Measurements from ENCODE around the gene ADAMTS10. TPM values are rescaled to one million over a fixed set of nuclear protein-coding genes. Genes with fewer than 3 reads are reported as not detected.
A peak's percentile ranks its signal among the peaks of the same experiment; 100 is the strongest.
"Not testable (repeated sequence)": the region's sequence is repeated elsewhere in the genome, so short reads cannot be mapped to it uniquely, and the experiment has no call there.

ADAMTS10 gene
- total and polyA plus RNA-seq, 4 donors = 1.2 to 10.1 (median 3.6) TPM

DNA sequence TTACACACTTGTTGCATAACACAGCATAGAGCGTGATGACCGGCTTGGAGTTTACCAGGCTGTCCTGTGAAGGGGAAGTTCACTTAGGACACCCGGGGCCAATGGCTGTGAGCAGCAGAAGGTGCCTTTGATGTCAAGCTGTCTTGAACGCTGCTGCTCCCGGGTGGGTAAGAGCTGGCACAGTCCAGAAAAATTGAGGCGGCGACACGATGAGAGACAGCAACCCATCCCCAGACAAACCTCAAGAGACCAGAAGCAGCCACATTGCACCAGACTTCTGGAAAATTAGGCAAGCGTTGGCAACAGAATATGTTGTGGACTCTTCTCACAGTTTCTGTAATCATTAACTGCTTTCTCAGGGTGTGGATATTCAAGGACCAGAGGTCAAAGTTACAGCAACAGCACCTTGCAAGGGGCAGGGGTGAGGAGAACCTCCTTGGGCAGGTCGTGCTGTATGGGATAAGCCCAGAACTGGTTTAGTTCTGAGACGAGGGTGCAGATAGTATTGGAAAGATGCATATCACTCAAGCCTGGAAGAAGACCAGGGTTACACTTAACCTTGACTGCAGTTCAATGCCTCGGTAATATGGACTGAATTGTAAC is 30.0 kb upstream of the ADAMTS10 start (continued):
- TF ChIP-seq, protein P1, sequence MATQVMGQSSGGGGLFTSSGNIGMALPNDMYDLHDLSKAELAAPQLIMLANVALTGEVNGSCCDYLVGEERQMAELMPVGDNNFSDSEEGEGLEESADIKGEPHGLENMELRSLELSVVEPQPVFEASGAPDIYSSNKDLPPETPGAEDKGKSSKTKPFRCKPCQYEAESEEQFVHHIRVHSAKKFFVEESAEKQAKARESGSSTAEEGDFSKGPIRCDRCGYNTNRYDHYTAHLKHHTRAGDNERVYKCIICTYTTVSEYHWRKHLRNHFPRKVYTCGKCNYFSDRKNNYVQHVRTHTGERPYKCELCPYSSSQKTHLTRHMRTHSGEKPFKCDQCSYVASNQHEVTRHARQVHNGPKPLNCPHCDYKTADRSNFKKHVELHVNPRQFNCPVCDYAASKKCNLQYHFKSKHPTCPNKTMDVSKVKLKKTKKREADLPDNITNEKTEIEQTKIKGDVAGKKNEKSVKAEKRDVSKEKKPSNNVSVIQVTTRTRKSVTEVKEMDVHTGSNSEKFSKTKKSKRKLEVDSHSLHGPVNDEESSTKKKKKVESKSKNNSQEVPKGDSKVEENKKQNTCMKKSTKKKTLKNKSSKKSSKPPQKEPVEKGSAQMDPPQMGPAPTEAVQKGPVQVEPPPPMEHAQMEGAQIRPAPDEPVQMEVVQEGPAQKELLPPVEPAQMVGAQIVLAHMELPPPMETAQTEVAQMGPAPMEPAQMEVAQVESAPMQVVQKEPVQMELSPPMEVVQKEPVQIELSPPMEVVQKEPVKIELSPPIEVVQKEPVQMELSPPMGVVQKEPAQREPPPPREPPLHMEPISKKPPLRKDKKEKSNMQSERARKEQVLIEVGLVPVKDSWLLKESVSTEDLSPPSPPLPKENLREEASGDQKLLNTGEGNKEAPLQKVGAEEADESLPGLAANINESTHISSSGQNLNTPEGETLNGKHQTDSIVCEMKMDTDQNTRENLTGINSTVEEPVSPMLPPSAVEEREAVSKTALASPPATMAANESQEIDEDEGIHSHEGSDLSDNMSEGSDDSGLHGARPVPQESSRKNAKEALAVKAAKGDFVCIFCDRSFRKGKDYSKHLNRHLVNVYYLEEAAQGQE (IDR thresholded peaks at IDR 0.05) = peak; percentile 44
- TF ChIP-seq, protein P2, sequence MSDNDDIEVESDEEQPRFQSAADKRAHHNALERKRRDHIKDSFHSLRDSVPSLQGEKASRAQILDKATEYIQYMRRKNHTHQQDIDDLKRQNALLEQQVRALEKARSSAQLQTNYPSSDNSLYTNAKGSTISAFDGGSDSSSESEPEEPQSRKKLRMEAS (IDR thresholded peaks at IDR 0.05) = peak; percentile 73
- TF ChIP-seq, protein P3, sequence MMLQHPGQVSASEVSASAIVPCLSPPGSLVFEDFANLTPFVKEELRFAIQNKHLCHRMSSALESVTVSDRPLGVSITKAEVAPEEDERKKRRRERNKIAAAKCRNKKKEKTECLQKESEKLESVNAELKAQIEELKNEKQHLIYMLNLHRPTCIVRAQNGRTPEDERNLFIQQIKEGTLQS (IDR thresholded peaks at IDR 0.05) = peak; percentile 65
- peak; percentile 71 for TF ChIP-seq NR2F2 (IDR thresholded peaks at IDR 0.05)

DNA sequence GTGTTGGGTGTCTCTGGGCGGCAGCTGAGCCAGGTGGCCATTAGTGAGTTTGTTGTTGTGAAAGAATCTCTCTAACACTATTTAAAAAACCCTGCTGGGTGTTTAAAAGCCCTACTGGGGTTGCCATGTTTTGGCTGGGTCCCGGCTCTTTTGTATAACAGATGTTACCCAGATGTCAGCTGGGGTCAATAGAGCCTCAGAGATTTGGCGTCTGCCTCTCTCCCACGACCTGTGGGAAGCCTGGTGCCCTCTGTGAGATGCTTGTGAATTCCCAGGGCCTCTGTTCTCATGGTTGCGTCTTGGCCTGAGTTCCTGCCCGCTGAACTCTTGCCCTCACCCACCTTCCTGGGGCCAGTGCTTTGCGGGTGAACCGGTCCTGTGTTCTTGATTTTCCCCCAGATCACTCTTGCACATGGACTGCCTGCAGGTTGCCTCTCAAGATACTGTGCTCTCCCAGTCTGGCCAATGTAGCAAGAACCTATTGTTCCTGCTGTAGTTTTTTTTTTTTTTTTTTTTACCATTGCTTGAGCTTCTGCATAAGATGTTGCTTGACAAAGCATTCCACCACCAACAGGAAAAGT is 29.4 kb upstream of the ADAMTS10 start:
- Histone ChIP-seq H3K36me3 (ENCODE audit: control insufficient read depth in 4 of 4, insufficient read depth in 3 of 4, low read depth in 1 of 4, low read length in 3 of 4) (no peaks in the 10 kb centered on the region), H3K9ac (ENCODE audit: low read depth in 1 of 2, low read length in 2 of 2) (no peak overlapping the region), H3K27me3 (ENCODE audit: control insufficient read depth in 4 of 4, insufficient read depth in 4 of 4, low read length in 3 of 4) (no peaks in the 10 kb centered on the region), H3K9me3 (ENCODE audit: control insufficient read depth in 4 of 4, low read length in 3 of 4) (peaks cover 0 to 1% (median 0%) of the 10 kb centered on the region in 4 donors), H3K4me1 (ENCODE audit: control insufficient read depth in 4 of 4, insufficient read depth in 4 of 4, low read length in 3 of 4) (peaks cover 15 to 48% (median 44%) of the 10 kb centered on the region in 4 donors), H3K4me3 (ENCODE audit: low read depth in 1 of 3, low read length in 3 of 3) (peak overlapping the region in 2 of 3 donors; percentile 6 to 42), H3K27ac (ENCODE audit: low read depth in 1 of 2, low read length in 2 of 2) (peak overlapping the region; percentile 86 to 97)
- 19% methylated on average over 8 of the region's 8 CpGs for WGBS
- TF ChIP-seq, protein P2 (IDR thresholded peaks at IDR 0.05) = no peak
- TF ChIP-seq NR2F2 (IDR thresholded peaks at IDR 0.05) = peak; percentile 58
- DNase-seq (ENCODE audit: low spot score) = no peak

DNA sequence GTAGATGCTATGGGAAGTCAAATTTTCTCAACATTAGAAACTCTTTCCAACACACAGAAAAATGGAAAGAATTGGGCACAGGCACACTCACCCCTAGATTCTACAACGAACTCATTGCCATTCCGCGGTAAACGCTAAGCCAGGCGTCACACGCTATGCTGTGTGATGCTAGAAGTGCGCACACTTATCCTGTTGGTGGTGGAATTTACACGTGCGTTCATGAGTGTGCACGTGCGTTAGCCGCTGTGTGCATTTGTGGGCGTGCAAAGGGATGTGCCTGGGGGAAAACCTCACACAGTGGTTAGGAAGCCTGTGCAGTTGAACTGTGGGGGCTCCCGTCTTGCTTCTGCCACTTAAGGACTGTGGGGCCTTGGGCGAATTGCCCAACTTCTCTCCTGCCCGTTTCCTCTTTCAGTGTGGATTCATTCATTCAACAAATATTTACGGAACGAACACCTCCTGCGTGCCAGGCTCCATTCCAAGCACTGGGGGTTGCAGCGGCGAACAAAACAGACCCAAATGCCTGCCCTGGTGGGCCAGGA is 27.6 kb upstream of the ADAMTS10 start:
- 27% methylated on average over 21 of the region's 21 CpGs for WGBS
- H3K9me3 ChIP-seq (ENCODE audit: control insufficient read depth in 4 of 4, low read length in 3 of 4) = peaks cover 0 to 1% (median 0%) of the 10 kb centered on the region in 4 donors
- peak overlapping the region; percentile 70 to 75 for H3K27ac ChIP-seq (ENCODE audit: low read depth in 1 of 2, low read length in 2 of 2)
- H3K27me3 ChIP-seq (ENCODE audit: control insufficient read depth in 4 of 4, insufficient read depth in 4 of 4, low read length in 3 of 4) = no peaks in the 10 kb centered on the region
- no peak overlapping the region for H3K9ac ChIP-seq (ENCODE audit: low read depth in 1 of 2, low read length in 2 of 2)
- no peaks in the 10 kb centered on the region for H3K36me3 ChIP-seq (ENCODE audit: control insufficient read depth in 4 of 4, insufficient read depth in 3 of 4, low read depth in 1 of 4, low read length in 3 of 4)
- H3K4me1 ChIP-seq (ENCODE audit: control insufficient read depth in 4 of 4, insufficient read depth in 4 of 4, low read length in 3 of 4) = peaks cover 15 to 48% (median 44%) of the 10 kb centered on the region in 4 donors
- TF ChIP-seq SP1 (IDR thresholded peaks at IDR 0.05) (no peak), JUND (IDR thresholded peaks at IDR 0.05) (peak in 1 of 2 donors; percentile 3), RXRA (IDR thresholded peaks at IDR 0.05) (peak; percentile 6 to 61), HNF4A (conservative IDR thresholded peaks at IDR 0.05) (peak in 1 of 2 donors; percentile 37)
- TF ChIP-seq, protein P2 (IDR thresholded peaks at IDR 0.05) = peak; percentile 19
- DNase-seq (ENCODE audit: low spot score) = no peak
- H3K4me3 ChIP-seq (ENCODE audit: low read depth in 1 of 3, low read length in 3 of 3) = peak overlapping the region in 1 of 3 donors; percentile 12

DNA sequence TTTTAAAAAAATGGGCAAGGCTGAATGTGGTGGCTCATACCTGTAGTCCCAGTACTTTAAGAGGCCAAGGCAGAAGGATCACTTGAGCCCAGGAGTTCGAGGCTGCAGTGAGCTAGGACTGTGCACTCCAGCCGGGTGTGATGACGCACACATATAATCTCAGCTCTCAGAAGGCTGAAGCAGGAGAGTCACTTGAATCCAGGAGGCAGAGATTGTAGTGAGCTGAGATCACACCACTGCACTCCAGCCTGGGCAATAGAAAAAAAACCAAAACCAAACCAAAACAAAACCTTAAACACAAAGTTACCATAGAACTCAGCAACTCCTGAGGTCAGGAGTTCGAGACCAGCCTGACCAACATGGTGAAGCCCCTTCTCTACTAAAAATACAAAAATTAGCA is 26.6 kb upstream of the ADAMTS10 start:
- DNase-seq (ENCODE audit: low spot score); H3K27me3 ChIP-seq (ENCODE audit: control insufficient read depth in 4 of 4, insufficient read depth in 4 of 4, low read length in 3 of 4); H3K9me3 ChIP-seq (ENCODE audit: control insufficient read depth in 4 of 4, low read length in 3 of 4); H3K27ac ChIP-seq (ENCODE audit: low read depth in 1 of 2, low read length in 2 of 2); H3K9ac ChIP-seq (ENCODE audit: low read depth in 1 of 2, low read length in 2 of 2); H3K36me3 ChIP-seq (ENCODE audit: control insufficient read depth in 4 of 4, insufficient read depth in 3 of 4, low read depth in 1 of 4, low read length in 3 of 4); H3K4me3 ChIP-seq (ENCODE audit: low read depth in 1 of 3, low read length in 3 of 3): not testable (repeated sequence)
- 94% methylated on average over 4 of the region's 4 CpGs for WGBS
- peaks cover 15 to 48% (median 44%) of the 10 kb centered on the region in 4 donors for H3K4me1 ChIP-seq (ENCODE audit: control insufficient read depth in 4 of 4, insufficient read depth in 4 of 4, low read length in 3 of 4)

All from liver (tissue), 9 donors.